Activated CD4-positive, CD25-positive, alpha-beta regulatory T cell (primary cell): ENCODE results near the gene PLPP3.

Experiments
- DNase-seq, 4 experiments: peaks; one replicate each; lab custom pipeline; 2025; lab: John Stamatoyannopoulos, UW

PLPP3 gene

GRCh38 chr1:56576880-56577405 is 2.4 kb downstream of the PLPP3 start:
- DNase-seq: no peak

- no peak for DNase-seq
These were observed 3.5 kb downstream of the PLPP3 start for GRCh38 chr1:56575865-56576264.

DNA sequence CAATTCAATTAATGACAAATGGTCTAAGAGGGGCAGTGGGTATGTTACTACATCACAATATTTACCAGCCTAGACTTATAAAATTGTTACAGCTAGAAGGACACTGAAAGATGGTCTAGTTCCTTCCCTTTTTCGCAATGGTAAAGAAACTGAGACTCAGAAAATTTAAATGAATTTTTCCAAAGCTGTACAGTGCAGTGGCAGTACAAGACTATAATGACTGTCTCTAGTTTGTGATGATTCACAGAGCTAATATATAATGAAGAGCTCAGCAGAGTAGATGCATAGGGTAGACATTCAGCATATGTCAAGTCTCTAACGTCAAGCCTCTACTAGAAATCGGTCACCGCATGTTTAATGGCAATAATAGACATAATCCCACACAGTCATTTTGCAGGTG is 4.6 kb downstream of the PLPP3 start:
- no peak for DNase-seq

DNA sequence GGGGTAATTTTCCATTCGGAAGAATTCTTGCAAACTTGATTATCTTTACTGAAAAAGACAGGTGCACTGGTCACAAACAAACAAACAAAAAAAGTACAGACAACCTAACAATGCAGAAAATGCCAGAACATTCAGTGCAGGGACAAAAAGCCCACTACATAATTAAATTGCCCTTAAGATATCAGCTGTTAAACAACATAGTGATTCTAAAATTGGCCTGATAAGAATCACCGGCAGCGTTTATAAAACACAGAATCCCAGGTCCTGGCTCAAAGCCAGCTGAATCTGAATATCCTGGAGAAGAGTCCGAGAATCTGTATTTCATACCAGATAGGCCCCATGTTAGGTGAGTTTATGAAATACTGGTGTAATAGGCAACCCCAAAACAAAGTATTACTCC is 6.1 kb downstream of the PLPP3 start:
- DNase-seq: no peak

DNA sequence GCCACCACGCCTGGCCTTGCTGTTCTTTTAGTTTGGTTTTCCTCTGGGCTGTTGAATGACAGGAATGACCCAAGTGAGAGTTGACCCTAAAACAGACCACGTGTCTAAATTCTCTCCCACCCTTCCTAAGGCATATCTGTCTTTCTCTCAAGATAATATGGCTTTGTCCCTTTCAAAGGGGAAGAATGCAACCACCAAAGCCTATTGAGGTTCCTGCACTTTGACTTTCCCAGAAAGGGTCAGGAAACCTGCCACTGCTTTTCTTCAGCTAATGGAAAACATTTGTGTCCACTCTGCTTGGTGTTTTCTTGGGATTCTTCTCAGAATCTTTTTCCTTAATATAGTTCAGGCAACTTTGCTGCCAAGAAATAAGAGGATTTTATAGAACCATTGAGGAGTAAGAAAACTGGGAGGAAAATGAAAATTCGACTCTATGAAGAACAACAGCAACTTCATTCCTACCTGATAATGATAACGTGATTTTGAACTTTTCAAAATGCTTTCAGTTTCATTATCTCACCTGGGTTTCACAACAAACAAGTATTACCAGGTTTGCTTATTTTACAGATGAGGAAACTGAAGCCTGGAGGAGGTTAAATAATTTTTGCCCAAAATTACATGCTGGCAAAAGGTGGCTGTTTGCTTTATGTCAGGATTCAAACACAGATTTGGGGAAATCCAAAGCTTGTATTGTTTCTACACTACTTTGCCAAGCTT is 6.9 kb downstream of the PLPP3 start:
- no peak for DNase-seq

DNA sequence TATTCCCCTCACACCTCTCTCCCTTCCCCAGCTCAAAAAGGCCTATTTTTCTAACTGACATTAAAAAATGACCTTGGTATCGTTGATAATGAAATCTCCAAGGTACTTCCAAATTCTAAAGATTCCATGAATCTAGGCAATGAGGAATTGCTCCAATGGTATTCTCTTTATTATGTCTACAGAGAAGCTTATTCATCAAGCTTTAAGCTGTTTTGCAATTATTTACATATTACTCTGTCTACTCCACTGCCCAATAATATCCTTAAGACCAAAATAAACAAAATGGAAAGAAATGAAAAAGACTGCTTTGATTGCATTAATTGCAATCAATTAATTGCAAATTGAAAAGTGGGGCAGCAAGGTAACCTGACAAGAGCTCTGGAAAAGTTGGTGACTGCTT is 7.9 kb downstream of the PLPP3 start:
- DNase-seq: no peak

- DNase-seq: no peak
These were observed 8.4 kb downstream of the PLPP3 start for GRCh38 chr1:56570924-56571372.

DNA sequence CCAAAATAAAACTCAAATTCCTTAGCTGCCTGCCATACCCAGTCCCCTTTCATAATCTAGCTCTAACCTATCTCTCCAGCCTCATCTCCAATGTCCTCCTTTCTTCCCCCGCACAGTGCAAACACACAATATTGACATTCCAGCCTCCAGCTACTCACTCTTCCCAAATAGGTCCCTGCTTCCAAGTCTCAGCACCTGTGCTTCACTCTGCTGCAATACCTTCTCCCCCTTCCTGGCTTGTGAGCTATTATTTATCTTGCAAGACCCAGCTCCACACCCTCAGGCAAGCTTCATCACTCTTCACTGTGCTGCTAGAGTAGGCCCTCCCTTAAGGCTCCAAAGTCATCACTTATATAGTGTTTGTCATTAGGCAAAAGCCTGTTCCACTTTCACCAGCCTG is 9.7 kb downstream of the PLPP3 start:
- DNase-seq: no peak

GRCh38 chr1:56566994-56567393 is 12.4 kb downstream of the PLPP3 start:
- DNase-seq: no peak

DNA sequence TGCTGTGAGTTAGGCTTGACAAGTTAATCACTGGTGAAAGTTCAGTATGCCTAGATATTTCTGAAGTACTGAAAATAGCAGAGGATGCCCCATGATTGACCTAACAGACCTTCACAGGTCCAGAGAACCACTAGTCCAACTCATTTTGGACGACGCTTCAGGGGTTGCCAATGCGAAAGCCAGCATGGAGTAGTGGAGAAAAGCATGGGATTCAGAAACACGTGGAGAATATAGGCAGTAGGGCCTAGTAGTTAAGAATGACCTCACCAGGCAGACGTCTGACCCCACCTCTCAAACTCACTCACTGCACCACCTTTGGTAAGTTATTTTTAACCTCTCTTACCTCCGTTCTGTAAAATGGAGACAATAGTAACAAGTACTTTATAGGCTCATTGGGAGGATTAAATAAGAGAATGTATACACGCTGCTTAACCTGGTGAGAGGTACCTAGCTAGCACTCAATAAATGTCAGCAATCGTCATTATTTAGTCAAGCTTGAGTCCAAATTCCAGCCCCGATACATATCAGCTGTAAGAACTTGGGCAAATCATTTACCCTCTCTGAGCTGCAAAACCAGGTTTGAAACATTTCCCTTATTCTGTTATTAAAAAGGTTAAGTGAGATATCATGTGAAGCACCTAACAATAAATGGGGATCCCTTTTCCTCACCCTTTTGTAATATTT is 13.2 kb downstream of the PLPP3 start:
- DNase-seq: no peak

GRCh38 chr1:56564615-56565014 is 14.7 kb downstream of the PLPP3 start:
- no peak for DNase-seq

DNA sequence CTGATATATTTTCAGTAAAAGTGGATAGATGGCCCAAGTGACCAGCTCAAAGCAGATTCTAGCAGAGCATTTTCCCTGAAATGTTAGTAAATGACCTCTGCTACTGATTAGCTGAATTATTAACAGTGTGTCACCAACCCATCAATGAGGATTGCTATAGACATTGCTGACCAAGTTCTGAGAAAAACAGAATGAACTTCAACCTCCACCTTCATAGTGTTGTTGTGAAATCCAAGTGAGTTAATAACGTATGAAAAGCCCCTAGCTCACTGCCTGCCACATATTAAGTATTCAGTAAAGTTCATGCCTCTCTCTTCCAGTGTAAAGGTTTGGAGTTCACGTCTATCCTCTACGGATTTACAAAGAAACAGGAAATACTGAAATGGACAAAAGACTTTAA is 15.8 kb downstream of the PLPP3 start:
- DNase-seq: no peak

DNA sequence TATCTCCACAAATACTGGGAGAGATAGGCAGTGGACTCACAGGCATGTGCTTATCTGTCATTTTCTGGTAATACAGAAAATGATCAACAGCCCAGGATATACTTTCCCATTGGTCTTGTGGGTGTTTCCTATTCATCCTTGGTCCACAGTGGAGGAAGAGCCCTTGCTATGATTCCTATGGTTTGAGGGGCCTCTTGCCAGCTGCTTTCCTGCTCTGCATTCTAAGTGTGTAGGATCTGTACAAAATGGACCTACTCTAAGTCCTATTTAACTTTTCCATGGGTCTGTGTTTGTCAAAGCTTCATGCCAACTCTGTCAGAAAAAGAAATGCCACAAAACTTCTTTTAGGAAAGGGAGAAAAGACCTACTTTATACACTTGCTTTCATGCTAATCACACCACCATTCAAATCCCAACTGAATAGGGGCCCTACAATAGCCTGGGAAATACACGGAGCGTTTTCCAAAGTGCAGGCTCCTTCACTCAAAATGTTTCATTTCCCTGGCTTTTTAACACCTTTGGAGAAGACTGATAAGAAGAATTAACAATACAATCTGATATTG is 16.4 kb downstream of the PLPP3 start:
- no peak for DNase-seq

DNA sequence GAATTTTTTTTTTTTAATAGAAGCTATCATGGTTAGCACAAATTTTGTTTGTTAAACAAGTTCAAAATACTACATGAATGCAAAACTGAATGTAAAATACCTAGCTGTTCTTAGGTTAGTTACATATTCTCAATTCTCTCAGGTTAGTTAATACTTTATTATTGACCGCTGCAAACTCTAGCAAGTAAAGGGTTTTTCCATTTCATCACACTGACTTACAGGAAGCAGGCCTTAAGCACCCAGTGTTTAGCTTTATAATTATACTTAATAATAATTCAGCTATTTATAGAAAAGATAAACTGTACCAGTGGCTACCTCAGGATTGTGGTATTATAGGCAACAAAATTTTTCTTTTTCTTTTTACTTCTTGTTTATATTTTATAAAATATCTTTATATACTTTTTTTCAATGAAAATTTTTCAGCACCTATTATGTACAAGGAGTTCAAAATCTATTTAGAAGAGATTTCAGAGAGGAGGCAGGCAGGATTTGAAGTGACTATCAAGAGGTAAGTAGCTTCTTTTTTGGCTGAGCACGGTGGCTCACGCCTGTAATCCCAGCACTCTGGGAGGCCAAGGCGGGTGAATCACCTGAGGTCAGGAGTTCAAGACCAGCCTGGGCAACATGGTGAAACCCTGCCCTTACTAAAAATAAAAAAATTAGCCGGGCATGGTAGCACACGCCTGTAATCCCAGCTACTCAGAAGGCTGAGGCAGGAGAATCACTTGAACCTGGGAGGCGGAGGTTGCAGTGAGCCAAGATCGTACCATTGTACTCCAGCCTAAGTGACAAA is 17.9 kb downstream of the PLPP3 start:
- DNase-seq: no peak

DNA sequence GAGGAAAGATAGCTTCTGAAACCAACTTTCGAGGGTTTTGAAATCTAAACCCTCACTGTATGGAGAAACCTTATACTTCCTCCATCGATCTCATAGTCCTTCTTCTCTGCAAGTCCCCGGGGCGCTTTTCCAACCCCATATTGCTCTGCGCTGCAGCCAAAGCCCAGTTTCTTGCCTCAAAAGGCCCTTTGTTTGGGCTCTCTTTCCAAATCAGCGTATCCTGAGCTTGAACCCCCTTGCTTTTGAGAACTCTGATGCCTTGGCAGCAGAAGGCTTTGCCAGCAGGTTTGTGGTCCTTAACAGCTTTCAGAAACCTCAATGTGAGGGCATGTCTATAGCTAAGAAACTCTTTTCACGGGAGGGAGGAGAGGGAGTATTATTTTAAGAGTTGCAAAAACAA is 21.6 kb downstream of the PLPP3 start:
- DNase-seq: no peak

GRCh38 chr1:56555448-56555847 is 23.9 kb downstream of the PLPP3 start:
- DNase-seq: no peak

GRCh38 chr1:56553046-56553445 is 26.3 kb downstream of the PLPP3 start:
- no peak for DNase-seq

GRCh38 chr1:56552349-56552748 is 27.0 kb downstream of the PLPP3 start:
- no peak for DNase-seq

DNA sequence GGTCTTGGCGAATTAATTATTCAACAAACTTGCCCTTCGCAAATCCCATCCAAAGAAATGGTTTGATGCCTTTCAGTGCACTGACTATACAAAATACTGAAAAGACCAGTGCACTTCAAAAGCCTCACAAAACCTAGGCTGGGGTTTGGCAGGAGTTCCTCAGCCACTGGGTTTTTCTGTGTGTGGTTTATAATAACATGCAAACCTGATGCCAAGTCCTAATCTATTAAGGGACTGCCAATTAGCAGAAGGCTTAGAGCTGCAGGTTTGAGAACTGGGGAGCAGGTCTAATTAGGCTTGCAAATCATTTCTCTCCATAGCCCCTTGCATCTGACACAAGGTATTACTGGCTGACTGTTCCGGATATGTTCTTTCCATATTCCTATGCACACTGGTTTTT is 27.7 kb downstream of the PLPP3 start:
- no peak for DNase-seq

GRCh38 chr1:56550859-56551188 is 28.5 kb downstream of the PLPP3 start:
- no peak for DNase-seq

DNA sequence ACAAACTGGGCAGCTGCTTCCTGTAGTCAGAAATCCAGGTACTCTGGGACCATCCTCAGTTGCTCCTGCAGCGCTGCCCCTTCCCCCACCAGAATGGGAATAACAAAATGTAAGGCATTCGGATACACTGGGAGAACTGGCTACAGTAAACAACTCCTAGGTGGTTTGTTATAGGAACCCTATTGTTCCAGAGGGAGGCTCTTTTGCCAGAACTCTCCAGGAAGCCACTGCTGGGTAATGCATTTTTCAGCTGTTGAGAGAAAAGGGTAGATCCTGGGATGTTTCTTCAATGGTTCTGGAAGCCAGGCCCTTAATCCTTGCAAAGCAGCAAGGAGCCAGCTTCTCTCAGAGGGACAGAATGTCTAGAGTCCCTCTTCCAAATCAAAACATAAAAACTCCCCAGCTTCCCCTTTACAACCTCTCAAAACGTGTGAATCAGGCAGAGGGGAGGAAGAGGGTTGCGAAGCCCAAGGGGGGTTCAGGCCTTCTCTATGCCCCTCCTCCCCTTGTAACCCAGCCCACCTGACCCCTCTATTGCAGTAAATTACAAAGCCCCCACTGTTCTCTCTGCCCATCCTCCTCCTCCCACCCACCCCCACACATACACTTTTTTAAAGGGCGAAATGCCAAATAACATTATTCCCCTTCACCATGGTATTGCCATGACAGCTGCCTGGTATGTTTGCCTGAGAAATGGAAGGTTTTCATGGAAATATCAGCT is 29.1 kb downstream of the PLPP3 start:
- no peak for DNase-seq

GRCh38 chr1:56548571-56548970 is 30.8 kb downstream of the PLPP3 start:
- no peak for DNase-seq
